H1 (cell line): ENCODE results near the gene TOP3B. TPM values are rescaled to one million over a fixed set of nuclear protein-coding genes. Genes with fewer than 3 reads are reported as not detected.
A peak's percentile ranks its signal among the peaks of the same experiment; 100 is the strongest.

Source experiments
- ASH2L ChIP-seq: fragments of 200-600, 300-600 bp; sonication (generic); IDR thresholded peaks from one replicate; pipeline ENCODE4 v1.7.1; 2017; ENCODE audit warnings: low read length
- BACH1 ChIP-seq: IDR thresholded peaks from 2 replicates; pipeline ENCODE4 v1.6.1; 2012; ENCODE audit warnings: low read length, improper control_type of control experiment
- CEBPB ChIP-seq: IDR thresholded peaks from 2 replicates; pipeline ENCODE4 v1.6.1; 2012; ENCODE audit warnings: low read depth, low read length
- EGR1 ChIP-seq: IDR thresholded peaks from 2 replicates; pipeline ENCODE4 v1.6.1; 2011; ENCODE audit warnings: low read depth, low read length, borderline replicate concordance
- EP300 ChIP-seq, 2 experiments: IDR thresholded peaks; 1 replicate in 1 of 2; 2 replicates in 1 of 2; pipeline ENCODE4 v1.6.1; 2011 to 2012; ENCODE audit warnings: low read depth in 2 of 2, low read length in 2 of 2, mild to moderate bottlenecking in 2 of 2, borderline replicate concordance in 1 of 2, inconsistent platforms in 1 of 2, moderate library complexity in 1 of 2
- GTF2F1 ChIP-seq: IDR thresholded peaks from 2 replicates; pipeline ENCODE4 v1.6.1; 2012; ENCODE audit warnings: low read depth, low read length, improper control_type of control experiment, borderline replicate concordance
- HDAC2 ChIP-seq, 2 experiments: fragments of 300-600 bp in 1 of 2; sonication (generic) in 1 of 2; IDR thresholded peaks; 2 replicates each; pipeline ENCODE4 v1.6.1; 2011 to 2012; ENCODE audit warnings: low read depth in 2 of 2, low read length in 2 of 2, mild to moderate bottlenecking in 2 of 2, moderate library complexity in 2 of 2, borderline replicate concordance in 1 of 2, inconsistent platforms in 1 of 2
- HDAC6 ChIP-seq: IDR thresholded peaks from one replicate; pipeline ENCODE4 v1.7.1; 2012; ENCODE audit warnings: low read depth, mild to moderate bottlenecking, inconsistent platforms, low read length, moderate library complexity
- JUND ChIP-seq: IDR thresholded peaks from 2 replicates; pipeline ENCODE4 v1.6.1; 2011; ENCODE audit warnings: mild to moderate bottlenecking, improper control_type of control experiment, low read length
- KDM4A ChIP-seq: IDR thresholded peaks from one replicate; pipeline ENCODE4 v1.7.1; 2012; ENCODE audit warnings: low read depth, mild to moderate bottlenecking, moderate library complexity, low read length, inconsistent platforms; ENCODE audit not compliant: severe bottlenecking
- MAFK ChIP-seq: IDR thresholded peaks from 2 replicates; pipeline ENCODE4 v1.6.1; 2012; ENCODE audit warnings: low read depth, mild to moderate bottlenecking, improper control_type of control experiment, low read length
- NRF1 ChIP-seq: IDR thresholded peaks from 2 replicates; pipeline ENCODE4 v1.6.1; 2011; ENCODE audit warnings: mild to moderate bottlenecking, low read depth, low read length, improper control_type of control experiment
- PHF8 ChIP-seq: fragments of 200-600 bp; sonication (generic); conservative IDR thresholded peaks from 2 replicates; pipeline ENCODE4 v1.7.1; 2012; ENCODE audit warnings: low read depth, mild to moderate bottlenecking, inconsistent platforms, low read length, moderate library complexity
- RBBP5 ChIP-seq: IDR thresholded peaks from 2 replicates; pipeline ENCODE4 v1.7.1; 2012; ENCODE audit warnings: low read depth, mild to moderate bottlenecking, inconsistent platforms, low read length, moderate library complexity, borderline replicate concordance
- SIN3A ChIP-seq, 2 experiments: IDR thresholded peaks in 1 of 2; conservative IDR thresholded peaks in 1 of 2; 2 replicates each; pipeline ENCODE4 v1.6.1; 2011 to 2012; ENCODE audit warnings: low read length in 2 of 2, improper control_type of control experiment in 1 of 2, low read depth in 1 of 2, mild to moderate bottlenecking in 1 of 2
- SP1 ChIP-seq: IDR thresholded peaks from 2 replicates; pipeline ENCODE4 v1.6.1; 2011; ENCODE audit warnings: low read depth, low read length
- SP2 ChIP-seq: IDR thresholded peaks from 2 replicates; pipeline ENCODE4 v1.6.1; 2012; ENCODE audit warnings: mild to moderate bottlenecking, low read length, inconsistent platforms
- SUZ12 ChIP-seq: fragments of 200-600 bp; sonication (generic); IDR thresholded peaks from 2 replicates; pipeline ENCODE4 v1.6.1; 2012; ENCODE audit warnings: mild to moderate bottlenecking, inconsistent platforms, low read length, moderate library complexity, mixed read lengths
- TAF1 ChIP-seq: IDR thresholded peaks from 2 replicates; pipeline ENCODE4 v1.6.1; 2011; ENCODE audit warnings: mild to moderate bottlenecking, low read depth, low read length
- YY1 ChIP-seq: IDR thresholded peaks from 2 replicates; pipeline ENCODE4 v1.6.1; 2011; ENCODE audit warnings: low read depth, mild to moderate bottlenecking, low read length
- ZNF274 ChIP-seq: IDR thresholded peaks from 2 replicates; pipeline ENCODE4 v1.7.0; 2012; ENCODE audit warnings: low read length, borderline replicate concordance; ENCODE audit errors: extremely low read depth
- polyA plus RNA-seq, 7 experiments: library from polyadenylated mRNA; depleted of rRNA in 3 of 7; stranded (reverse) in 5 of 7; unstranded in 2 of 7; fragments of >200 nt in 5 of 7; fragments of 200-250 nt in 2 of 7; gene quantifications; 1 replicate in 5 of 7; 2 replicates in 1 of 7; 4 replicates in 1 of 7; pipeline versions ENCODE4 v1.2.1 to v1.2.3, GENCODE V29; 2011 to 2013; ENCODE audit warnings: missing spikeins in 2 of 7, mixed read lengths in 2 of 7
- total RNA-seq: library from RNA; stranded (reverse); fragmentation: NEBNext Ultra II Directional; extraction: Animal tissue kit (Norgen Biotek cat#: 25700); gene quantifications from 2 replicates; pipeline ENCODE4 v1.2.1, GENCODE V29; 2021
- TF ChIP-seq, protein P1 (sequence below): IDR thresholded peaks from 2 replicates; pipeline ENCODE4 v1.6.1; 2012; ENCODE audit warnings: inconsistent platforms
- TF ChIP-seq, protein P2 (sequence below): IDR thresholded peaks from 2 replicates; pipeline ENCODE4 v1.6.1; 2012; ENCODE audit warnings: inconsistent platforms

TOP3B gene
- total and polyA plus RNA-seq, 2 of the 8 experiments (the other 6 are each of a cell fraction or from before 2014, with no cell fraction given) = 30.4 to 52.8 TPM

GRCh38 chr22:21938071-21938822, 44.3 kb downstream of the TOP3B start (continued):
- TF ChIP-seq ZNF274 = no peak
- TF ChIP-seq, protein P1, sequence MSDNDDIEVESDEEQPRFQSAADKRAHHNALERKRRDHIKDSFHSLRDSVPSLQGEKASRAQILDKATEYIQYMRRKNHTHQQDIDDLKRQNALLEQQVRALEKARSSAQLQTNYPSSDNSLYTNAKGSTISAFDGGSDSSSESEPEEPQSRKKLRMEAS = peak; percentile 89
- TF ChIP-seq TAF1 = peak; percentile 44; the same call in 1 of the 2 replicates
- no peak for TF ChIP-seq SUZ12
- peak; percentile 81 for TF ChIP-seq KDM4A
- 0 out of 2 replicates have a peak, but pooled peaks have one; percentile 6 for TF ChIP-seq NRF1
- TF ChIP-seq HDAC6 = no peak
- no peak for TF ChIP-seq JUND
- peak; percentile 81 for TF ChIP-seq ASH2L
- TF ChIP-seq, protein P2, sequence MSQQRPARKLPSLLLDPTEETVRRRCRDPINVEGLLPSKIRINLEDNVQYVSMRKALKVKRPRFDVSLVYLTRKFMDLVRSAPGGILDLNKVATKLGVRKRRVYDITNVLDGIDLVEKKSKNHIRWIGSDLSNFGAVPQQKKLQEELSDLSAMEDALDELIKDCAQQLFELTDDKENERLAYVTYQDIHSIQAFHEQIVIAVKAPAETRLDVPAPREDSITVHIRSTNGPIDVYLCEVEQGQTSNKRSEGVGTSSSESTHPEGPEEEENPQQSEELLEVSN = no peak; the same call in 1 of the 2 replicates
- peak; percentile 53 to 97; a peak in 3 of 4 replicates for TF ChIP-seq SIN3A (conservative IDR thresholded peaks at IDR 0.05 in 1 of 2, IDR thresholded peaks at IDR 0.05 in 1 of 2; ENCODE audit: low read depth in 1 of 2, low read length in 2 of 2)
- no peak for TF ChIP-seq CEBPB
- peak; percentile 48; the same call in 1 of the 2 replicates for TF ChIP-seq RBBP5
- peak; percentile 56; the same call in 1 of the 2 replicates for TF ChIP-seq PHF8
- peak; percentile 74 for TF ChIP-seq BACH1
- TF ChIP-seq EP300 (IDR thresholded peaks at IDR 0.05; ENCODE audit: borderline replicate concordance in 1 of 2, low read depth in 2 of 2, low read length in 2 of 2) = peak in 1 of 2 experiments; percentile 55; a peak in 1 of 3 replicates
- TF ChIP-seq HDAC2 (IDR thresholded peaks at IDR 0.05; ENCODE audit: borderline replicate concordance in 1 of 2, low read depth in 2 of 2, low read length in 2 of 2) = peak; percentile 70 to 82; a peak in 2 of 4 replicates
- no peak for TF ChIP-seq SP1
- no peak for TF ChIP-seq SP2
- peak; percentile 51; the same call in 1 of the 2 replicates for TF ChIP-seq EGR1
- TF ChIP-seq MAFK = no peak
- TF ChIP-seq YY1 = peak; percentile 85
- TF ChIP-seq GTF2F1 = no peak
